Measurements from ENCODE around the gene LTBP1. TPM values are rescaled to one million over a fixed set of nuclear protein-coding genes. Genes with fewer than 3 reads are reported as not detected.

LTBP1 gene
- total and polyA plus RNA-seq, 10 of the 15 experiments (the other 5 are each of a cell fraction or from before 2014, with no cell fraction given): 0.01 to 0.28 (median 0.12) TPM; not detected in 2

DNA sequence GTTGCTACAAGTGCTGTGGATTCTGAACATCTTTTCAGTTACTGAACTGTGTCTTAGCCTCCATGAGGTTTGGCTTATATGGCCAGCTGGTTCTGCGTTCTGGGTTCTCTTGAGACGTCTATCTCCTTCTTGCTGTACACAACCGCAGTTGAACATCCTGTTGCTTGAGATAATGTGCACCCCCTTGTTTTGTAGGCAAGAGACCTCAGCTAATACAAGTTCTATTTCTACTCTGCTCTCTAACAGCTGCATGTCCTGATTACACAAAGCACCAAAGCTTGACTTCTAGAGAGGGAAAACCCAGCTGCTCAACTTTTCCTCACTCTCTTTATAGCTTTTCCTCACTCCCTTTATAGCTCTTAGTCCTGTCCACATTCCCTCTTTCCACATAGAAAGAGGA, 176.0 kb downstream of the LTBP1 start (continued):
- TF ChIP-seq CHD2 (IDR thresholded peaks at IDR 0.05; ENCODE audit: borderline replicate concordance, low read depth, low read length) (no peak), HDGF (IDR thresholded peaks at IDR 0.05) (no peak), PAX8 (IDR thresholded peaks at IDR 0.05) (no peak), TBL1XR1 (IDR thresholded peaks at IDR 0.05; ENCODE audit: low read depth, low read length) (no peak), NR2C2 (IDR thresholded peaks at IDR 0.05; ENCODE audit: borderline replicate concordance, control insufficient read depth, insufficient read length, low read depth) (no peak), TARDBP (IDR thresholded peaks at IDR 0.05; ENCODE audit: borderline replicate concordance) (no peak), ZNF622 (IDR thresholded peaks at IDR 0.05) (no peak)
- TF ChIP-seq, protein P1, sequence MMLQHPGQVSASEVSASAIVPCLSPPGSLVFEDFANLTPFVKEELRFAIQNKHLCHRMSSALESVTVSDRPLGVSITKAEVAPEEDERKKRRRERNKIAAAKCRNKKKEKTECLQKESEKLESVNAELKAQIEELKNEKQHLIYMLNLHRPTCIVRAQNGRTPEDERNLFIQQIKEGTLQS (IDR thresholded peaks at IDR 0.05; ENCODE audit: borderline replicate concordance, extremely low read depth, low read depth, low read length): no peak

DNA sequence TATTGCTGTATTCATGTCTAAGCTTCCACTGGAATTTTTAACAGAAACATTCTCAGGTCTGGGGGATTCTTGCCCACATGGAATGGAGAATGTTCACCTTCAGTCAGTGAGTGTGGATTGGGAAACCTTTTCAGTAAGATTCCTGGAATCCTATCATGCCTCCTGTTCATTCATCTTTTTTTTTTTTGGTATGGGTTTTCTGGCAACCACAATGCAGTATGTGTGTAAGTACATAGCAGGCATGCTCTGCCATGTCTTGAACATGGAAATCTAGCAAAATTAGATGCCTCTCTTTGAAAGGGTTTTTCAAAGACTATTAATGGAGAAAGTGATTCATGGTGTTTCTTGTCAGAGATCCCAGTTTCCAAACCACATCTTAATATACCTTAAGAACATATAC, 176.5 kb downstream of the LTBP1 start:
- no peak overlapping the region for H3K9ac ChIP-seq (ENCODE audit: control insufficient read depth, insufficient read depth, low read length)
- CTCF ChIA-PET: no interaction called here
- H3K4me3 ChIP-seq: no peak overlapping the region
- in situ Hi-C loops (cut with MboI) (no loop called here), intact Hi-C loops (cut with micrococcal nuclease; ENCODE audit: unreplicated experiment) (no loop called here)
- TF ChIP-seq RB1 (IDR thresholded peaks at IDR 0.05; ENCODE audit: borderline replicate concordance): no peak
- no peak for TF ChIP-seq POLR2A (IDR thresholded peaks at IDR 0.05; ENCODE audit: low read depth, low read length)
- TF ChIP-seq SUZ12 (IDR thresholded peaks at IDR 0.05; ENCODE audit: unreplicated experiment): no peak
- TF ChIP-seq BCL3 (IDR thresholded peaks at IDR 0.05; ENCODE audit: borderline replicate concordance, insufficient read depth, low read depth, low read length, poor library complexity, severe bottlenecking): no peak
- RAD21 ChIA-PET (ENCODE audit: unreplicated experiment): no interaction called here
- H3K27me3 ChIP-seq (replicated peaks in 1 of 2; ENCODE audit: control insufficient read depth in 2 of 2, insufficient read depth in 2 of 2, low read length in 1 of 2): no peaks in the 10 kb centered on the region
- SMC1A ChIA-PET (ENCODE audit: uncharacterized antibody, unreplicated experiment): no interaction called here
- BruUV-seq (replicated peaks): no TSS peak
- no peak overlapping the region for H3K27ac ChIP-seq (ENCODE audit: control insufficient read depth, insufficient read depth)
- H3K36me3 ChIP-seq (ENCODE audit: control insufficient read depth in 2 of 2, insufficient read depth in 2 of 2, low read length in 1 of 2): no peaks in the 10 kb centered on the region
- POLR2A ChIA-PET: no interaction called here
- no peaks in the 10 kb centered on the region for H3K4me1 ChIP-seq (ENCODE audit: control insufficient read depth, insufficient read depth, low read length)
- no peak for ATAC-seq
- H3K9me3 ChIP-seq (replicated peaks; ENCODE audit: control insufficient read depth, insufficient read depth, low read length): no peaks in the 10 kb centered on the region
- no peak overlapping the region for H3K4me2 ChIP-seq (ENCODE audit: control insufficient read depth, insufficient read depth)
- no peaks in the 10 kb centered on the region for H3K79me2 ChIP-seq (ENCODE audit: control insufficient read depth, insufficient read depth, low read length)
- FAIRE-seq: no peak
- no peaks in the 10 kb centered on the region for H4K20me1 ChIP-seq (ENCODE audit: control insufficient read depth, insufficient read depth)
- no peak for DNase-seq (ENCODE audit: low read depth, low spot score)
- no peak overlapping the region for H2AFZ ChIP-seq (ENCODE audit: control insufficient read depth, low read depth, low read length)

All from GM12878 (cell line).